ENCODE data around the gene OXNAD1.
"Not testable (repeated sequence)": the region's sequence is repeated elsewhere in the genome, so short reads cannot be mapped to it uniquely, and the experiment has no call there.

Gene OXNAD1

GRCh38 chr3:16308727-16309126 lies 43.7 kb downstream of the OXNAD1 start:
- Histone ChIP-seq H3K9me3 (no peaks in the 10 kb centered on the region), H3K36me3 (replicated peaks) (no peaks in the 10 kb centered on the region; the same call in 1 of the 2 replicates), H3K4me1 (no peaks in the 10 kb centered on the region), H3K4me3 (no peak overlapping the region), H3K27me3 (ENCODE audit: low read depth) (no peaks in the 10 kb centered on the region)
- in situ Hi-C loops (cut with MboI; ENCODE audit: low sequenced_read_pairs): no loop called here
- DNase-seq (ENCODE audit: low spot score in 2 of 2): no peak

- no peaks in the 10 kb centered on the region for H3K9me3 ChIP-seq
- no peaks in the 10 kb centered on the region for H3K27me3 ChIP-seq (ENCODE audit: low read depth)
- no peaks in the 10 kb centered on the region for H3K4me1 ChIP-seq
- in situ Hi-C loops (cut with MboI; ENCODE audit: low sequenced_read_pairs): no loop called here
- DNase-seq (ENCODE audit: low spot score in 2 of 2): no peak
- peaks cover 2% of the 10 kb centered on the region; the same call in 1 of the 2 replicates for H3K36me3 ChIP-seq (replicated peaks)
- no peak overlapping the region for H3K4me3 ChIP-seq
Measured at GRCh38 chr3:16309558-16309957, 44.5 kb downstream of the OXNAD1 start.

DNA sequence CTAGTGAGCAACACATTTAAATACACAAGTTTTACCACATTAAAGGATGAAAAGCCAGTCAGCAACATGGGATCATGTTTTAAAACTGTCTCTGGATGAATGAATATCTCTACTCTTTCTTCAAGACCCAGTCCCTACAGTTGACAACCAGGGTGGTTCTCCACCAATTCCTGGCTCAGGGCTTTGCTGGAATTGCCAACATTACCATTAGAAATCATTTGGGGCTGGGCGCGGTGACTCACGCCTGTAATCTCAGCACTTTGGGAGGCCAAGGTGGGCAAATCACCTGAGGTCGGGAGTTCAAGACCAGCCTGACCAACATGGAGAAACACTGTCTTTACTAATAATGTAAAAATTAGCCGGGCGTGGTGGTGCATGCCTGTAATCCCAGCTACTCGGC lies 45.5 kb downstream of the OXNAD1 start:
- H3K27me3 ChIP-seq (ENCODE audit: low read depth); in situ Hi-C loops (cut with MboI; ENCODE audit: low sequenced_read_pairs); H3K4me3 ChIP-seq; H3K36me3 ChIP-seq (replicated peaks); H3K9me3 ChIP-seq; H3K4me1 ChIP-seq; DNase-seq (ENCODE audit: low spot score in 2 of 2): not testable (repeated sequence)

- Histone ChIP-seq H3K9me3 (no peaks in the 10 kb centered on the region), H3K27me3 (ENCODE audit: low read depth) (no peaks in the 10 kb centered on the region), H3K36me3 (replicated peaks) (peaks cover 2% of the 10 kb centered on the region; the same call in 1 of the 2 replicates), H3K4me3 (no peak overlapping the region), H3K4me1 (no peaks in the 10 kb centered on the region)
- in situ Hi-C loops (cut with MboI; ENCODE audit: low sequenced_read_pairs): no loop called here
- DNase-seq (ENCODE audit: low spot score in 2 of 2): no peak
Measured at GRCh38 chr3:16311960-16312451, 47.0 kb downstream of the OXNAD1 start.

- H3K4me1 ChIP-seq: no peaks in the 10 kb centered on the region
- no peaks in the 10 kb centered on the region for H3K27me3 ChIP-seq (ENCODE audit: low read depth)
- no peak for DNase-seq (ENCODE audit: low spot score in 2 of 2)
- H3K36me3 ChIP-seq (replicated peaks): peaks cover 2% of the 10 kb centered on the region; the same call in 1 of the 2 replicates
- in situ Hi-C loops (cut with MboI; ENCODE audit: low sequenced_read_pairs): no loop called here
- H3K9me3 ChIP-seq: no peaks in the 10 kb centered on the region
- H3K4me3 ChIP-seq: no peak overlapping the region
Measured at GRCh38 chr3:16313886-16314645, 49.1 kb downstream of the OXNAD1 start.

DNA sequence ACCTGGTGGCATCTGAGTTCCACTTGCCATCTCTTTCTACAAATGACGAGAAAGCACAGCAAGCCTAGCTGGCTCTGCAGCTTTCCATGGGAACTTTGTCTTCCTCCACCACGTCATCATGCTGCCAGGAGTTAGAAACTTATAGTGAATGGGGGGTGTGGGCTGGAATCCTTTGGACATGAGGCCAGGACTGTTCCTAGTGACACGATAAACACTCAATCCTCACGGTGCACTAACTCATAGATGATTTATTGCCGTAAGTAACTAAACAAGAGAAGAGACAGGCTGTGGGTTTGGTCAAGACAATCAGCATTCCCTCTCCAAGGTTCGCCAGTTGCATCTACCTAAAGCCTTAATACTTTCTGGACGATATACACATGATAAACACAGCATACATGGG lies 50.6 kb downstream of the OXNAD1 start:
- Histone ChIP-seq H3K4me3 (no peak overlapping the region), H3K27me3 (ENCODE audit: low read depth) (no peaks in the 10 kb centered on the region), H3K36me3 (replicated peaks) (peaks cover 5% of the 10 kb centered on the region), H3K9me3 (no peaks in the 10 kb centered on the region), H3K4me1 (no peaks in the 10 kb centered on the region)
- in situ Hi-C loops (cut with MboI; ENCODE audit: low sequenced_read_pairs): no loop called here
- no peak for DNase-seq (ENCODE audit: low spot score in 2 of 2)

GRCh38 chr3:16316396-16316795 lies 51.4 kb downstream of the OXNAD1 start:
- Histone ChIP-seq H3K4me3 (no peak overlapping the region), H3K27me3 (ENCODE audit: low read depth) (no peaks in the 10 kb centered on the region), H3K36me3 (replicated peaks) (peaks cover 5% of the 10 kb centered on the region), H3K4me1 (no peaks in the 10 kb centered on the region), H3K9me3 (no peaks in the 10 kb centered on the region)
- in situ Hi-C loops (cut with MboI; ENCODE audit: low sequenced_read_pairs): no loop called here
- no peak for DNase-seq (ENCODE audit: low spot score in 2 of 2)

- Histone ChIP-seq H3K9me3 (no peaks in the 10 kb centered on the region), H3K27me3 (ENCODE audit: low read depth) (no peaks in the 10 kb centered on the region), H3K4me1 (no peaks in the 10 kb centered on the region), H3K4me3 (no peak overlapping the region), H3K36me3 (replicated peaks) (peaks cover 5% of the 10 kb centered on the region)
- DNase-seq (ENCODE audit: low spot score in 2 of 2): no peak
- in situ Hi-C loops (cut with MboI; ENCODE audit: low sequenced_read_pairs): no loop called here
Measured at GRCh38 chr3:16316847-16317560, 52.0 kb downstream of the OXNAD1 start.

DNA sequence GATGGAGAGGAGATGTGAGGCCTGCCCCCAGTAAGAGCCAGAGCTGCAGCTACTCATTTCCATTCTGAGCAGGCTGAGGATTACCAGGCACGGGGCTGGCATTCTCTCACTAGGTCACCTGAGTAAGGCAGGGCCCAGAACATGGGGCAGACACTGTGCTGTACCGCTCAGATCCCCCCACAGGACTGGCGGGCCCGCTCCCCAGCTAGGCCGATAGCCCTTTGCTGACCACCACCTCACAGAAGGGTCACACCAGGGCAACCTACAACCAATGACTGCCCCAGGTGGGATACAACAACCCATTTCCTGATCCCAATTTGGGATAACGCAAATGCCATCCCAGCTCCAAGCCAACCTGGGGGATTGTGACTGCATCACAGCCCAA lies 52.5 kb downstream of the OXNAD1 start:
- Histone ChIP-seq H3K4me3 (no peak overlapping the region), H3K9me3 (no peaks in the 10 kb centered on the region), H3K36me3 (replicated peaks) (peaks cover 5% of the 10 kb centered on the region), H3K27me3 (ENCODE audit: low read depth) (no peaks in the 10 kb centered on the region), H3K4me1 (no peaks in the 10 kb centered on the region)
- DNase-seq (ENCODE audit: low spot score in 2 of 2): no peak
- in situ Hi-C loops (cut with MboI; ENCODE audit: low sequenced_read_pairs): no loop called here

DNA sequence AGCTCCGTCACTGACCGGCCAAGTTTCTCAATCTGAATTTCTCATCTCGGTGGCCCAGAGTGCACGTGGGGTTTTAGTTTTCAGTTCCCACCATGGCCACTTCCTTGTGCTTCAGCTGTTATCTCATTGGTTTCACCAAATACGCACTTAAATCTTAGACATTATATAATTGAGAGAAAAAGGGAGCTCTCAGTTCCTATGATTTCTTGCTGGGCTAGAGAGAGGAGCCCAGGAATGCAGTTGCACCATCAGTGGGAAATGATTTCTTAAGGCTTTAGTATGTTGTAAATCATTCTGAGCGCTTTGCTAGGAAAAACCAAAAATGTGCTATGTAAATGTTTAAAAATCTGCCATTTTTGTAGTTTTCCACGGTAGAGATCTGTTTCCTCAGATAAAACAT lies 53.2 kb downstream of the OXNAD1 start:
- Histone ChIP-seq H3K4me1 (no peaks in the 10 kb centered on the region), H3K4me3 (no peak overlapping the region), H3K9me3 (no peaks in the 10 kb centered on the region), H3K36me3 (replicated peaks) (peaks cover 5% of the 10 kb centered on the region), H3K27me3 (ENCODE audit: low read depth) (no peaks in the 10 kb centered on the region)
- no peak for DNase-seq (ENCODE audit: low spot score in 2 of 2)
- in situ Hi-C loops (cut with MboI; ENCODE audit: low sequenced_read_pairs): no loop called here

DNA sequence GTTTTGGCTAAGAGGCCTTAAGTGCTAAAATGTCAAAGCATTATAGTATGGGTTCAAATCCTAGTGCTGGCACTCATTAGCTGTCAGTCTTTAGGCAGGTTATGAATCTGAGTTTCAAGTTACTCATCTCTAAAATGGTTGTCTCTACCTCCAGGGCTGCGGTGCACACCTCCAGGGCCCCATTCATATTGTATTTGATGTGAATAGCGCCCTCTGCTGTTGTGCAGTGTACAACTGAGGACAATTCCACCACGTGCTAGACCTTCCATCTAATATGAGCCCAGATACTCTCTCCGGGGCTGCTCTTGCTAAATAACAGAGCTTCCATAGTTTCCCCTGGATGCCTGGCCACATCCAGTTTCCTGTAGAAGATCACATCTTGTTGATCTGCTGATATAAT lies 54.3 kb downstream of the OXNAD1 start:
- Histone ChIP-seq H3K9me3 (no peaks in the 10 kb centered on the region), H3K4me1 (no peaks in the 10 kb centered on the region), H3K27me3 (ENCODE audit: low read depth) (no peaks in the 10 kb centered on the region), H3K4me3 (no peak overlapping the region), H3K36me3 (replicated peaks) (peaks cover 3% of the 10 kb centered on the region; the same call in 1 of the 2 replicates)
- DNase-seq (ENCODE audit: low spot score in 2 of 2): peak; percentile 15 to 56
- in situ Hi-C loops (cut with MboI; ENCODE audit: low sequenced_read_pairs): no loop called here

DNA sequence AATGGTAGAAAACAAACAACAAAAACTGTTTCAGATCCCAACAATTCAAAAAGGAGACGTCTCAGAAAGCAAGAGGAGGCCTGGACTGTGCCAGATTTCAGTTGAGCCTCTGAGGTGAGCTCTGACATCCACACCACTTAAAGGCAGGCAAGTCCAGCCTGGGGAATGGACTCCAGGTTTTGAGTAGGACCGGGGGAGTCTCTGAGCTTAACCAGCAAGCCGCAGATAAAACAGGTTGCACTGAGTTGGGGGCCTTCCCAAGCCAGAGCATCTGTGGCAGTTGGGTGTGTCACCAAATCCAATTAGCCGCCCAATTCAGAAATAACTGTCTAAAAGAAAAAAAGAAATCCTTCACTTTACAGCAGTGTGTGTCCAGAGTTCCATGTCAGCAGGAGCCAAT lies 54.7 kb downstream of the OXNAD1 start:
- Histone ChIP-seq H3K4me3 (no peak overlapping the region), H3K4me1 (peaks cover 2% of the 10 kb centered on the region; the same call in 1 of the 2 replicates), H3K9me3 (no peaks in the 10 kb centered on the region), H3K36me3 (replicated peaks) (peaks cover 3% of the 10 kb centered on the region; the same call in 1 of the 2 replicates), H3K27me3 (ENCODE audit: low read depth) (no peaks in the 10 kb centered on the region)
- in situ Hi-C loops (cut with MboI; ENCODE audit: low sequenced_read_pairs): no loop called here
- no peak for DNase-seq (ENCODE audit: low spot score in 2 of 2)

- Histone ChIP-seq H3K9me3 (no peaks in the 10 kb centered on the region), H3K4me3 (no peak overlapping the region), H3K27me3 (ENCODE audit: low read depth) (no peaks in the 10 kb centered on the region), H3K4me1 (peaks cover 4% of the 10 kb centered on the region; the same call in 1 of the 2 replicates), H3K36me3 (replicated peaks) (peaks cover 8% of the 10 kb centered on the region; the same call in 1 of the 2 replicates)
- in situ Hi-C loops (cut with MboI; ENCODE audit: low sequenced_read_pairs): no loop called here
- DNase-seq (ENCODE audit: low spot score in 2 of 2): no peak
Measured at GRCh38 chr3:16320711-16321110, 55.7 kb downstream of the OXNAD1 start.

DNA sequence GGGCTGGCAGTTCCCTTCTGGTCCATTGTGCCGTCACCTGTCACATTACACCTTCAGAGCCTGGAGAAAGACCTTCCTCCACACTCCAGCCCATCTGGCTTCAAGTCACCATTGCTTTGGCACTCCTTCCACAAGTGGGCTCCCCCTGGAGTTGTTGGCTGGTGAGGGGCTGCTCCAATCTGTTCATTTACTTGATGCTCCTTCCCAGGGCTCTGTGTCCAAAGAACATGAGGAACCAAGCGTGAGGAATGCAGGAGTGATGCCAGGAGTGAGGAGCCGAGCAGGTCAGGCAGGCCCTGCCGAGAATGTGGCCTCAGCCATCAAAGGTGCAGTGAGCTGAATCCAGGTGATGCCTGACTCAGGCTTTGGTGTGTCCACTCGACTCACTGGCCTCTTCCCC lies 57.2 kb downstream of the OXNAD1 start:
- Histone ChIP-seq H3K4me1 (peaks cover 4% of the 10 kb centered on the region; the same call in 1 of the 2 replicates), H3K27me3 (ENCODE audit: low read depth) (no peaks in the 10 kb centered on the region), H3K36me3 (replicated peaks) (peaks cover 8% of the 10 kb centered on the region; the same call in 1 of the 2 replicates), H3K9me3 (no peaks in the 10 kb centered on the region), H3K4me3 (no peak overlapping the region)
- in situ Hi-C loops (cut with MboI; ENCODE audit: low sequenced_read_pairs): no loop called here
- no peak for DNase-seq (ENCODE audit: low spot score in 2 of 2)
